ENCODE results near the gene ZDHHC11.
"Not testable (repeated sequence)": the region's sequence is repeated elsewhere in the genome, so short reads cannot be mapped to it uniquely, and the experiment has no call there.

GRCh38 chr5:845676-846601 lies 4.8 kb downstream of the ZDHHC11 start:
- not testable (repeated sequence) for TF ChIP-seq POLR2A (IDR thresholded peaks at IDR 0.05; ENCODE audit: low read depth, low read length); ELK1 (IDR thresholded peaks at IDR 0.05; ENCODE audit: borderline replicate concordance, low read depth, low read length); SMC3 (IDR thresholded peaks at IDR 0.05; ENCODE audit: low read depth, low read length); CEBPB (IDR thresholded peaks at IDR 0.05; ENCODE audit: low read depth, low read length); CTCF (conservative IDR thresholded peaks at IDR 0.05; ENCODE audit: low read depth, low read length); RCOR1 (IDR thresholded peaks at IDR 0.05; ENCODE audit: insufficient replicate concordance, low read length); USF2 (IDR thresholded peaks at IDR 0.05; ENCODE audit: low read depth, low read length); RAD21 (IDR thresholded peaks at IDR 0.05; ENCODE audit: low read length); MAZ (IDR thresholded peaks at IDR 0.05; ENCODE audit: borderline replicate concordance, low read depth, low read length); MAFK (IDR thresholded peaks at IDR 0.05; ENCODE audit: low read depth, low read length)
